GM12878 (cell line): ENCODE results near the gene SKIC8. TPM values are rescaled to one million over a fixed set of nuclear protein-coding genes. Genes with fewer than 3 reads are reported as not detected.

Source experiments
- ATAC-seq: fragments of 200-7000 bp; cut with Tn5 transposase; 3 replicates; pipeline ENCODE4 v1.9.1; 2020; ENCODE audit warnings: mild to moderate bottlenecking, moderate library complexity
- BruUV-seq: library from RNA; stranded (reverse); fragments of 400-500 nt; replicated peaks from 2 replicates; lab custom pipeline; 2021; lab: Mats Ljungman, UMichigan
- CTCF ChIA-PET: fragments of 300-600 bp; sonication (Branson Sonifier 250); formaldehyde crosslinking; extraction: SDS; loops from one replicate; lab custom pipeline; 2021; ENCODE audit warnings: inconsistent platforms; lab: Yijun Ruan, JAX
- POLR2A ChIA-PET: fragments of 350-600 bp; formaldehyde crosslinking; extraction: SDS; loops from one replicate; lab custom pipeline; 2021; ENCODE audit warnings: inconsistent platforms; lab: Charles Lee
- RAD21 ChIA-PET: fragments of 300-600 bp; sonication (Branson Sonifier 250); formaldehyde crosslinking; loops from one replicate; lab custom pipeline; 2023; ENCODE audit warnings: antibody characterized with exemption; ENCODE audit not compliant: unreplicated experiment; lab: Charles Lee
- SMC1A ChIA-PET: fragments of 300-600 bp; sonication (Branson Sonifier 250); formaldehyde crosslinking; loops from one replicate; lab custom pipeline; 2023; ENCODE audit not compliant: unreplicated experiment, uncharacterized antibody; lab: Charles Lee
- DNase-seq: peaks from one replicate; pipeline ENCODE4 v3.0.0-alpha.2; 2011; ENCODE audit warnings: low read depth, low spot score
- FAIRE-seq: peaks from 3 replicates; lab custom pipeline; 2011; peaks lifted over from hg19 to GRCh38; lab: Jason Lieb, UNC
- H2AFZ ChIP-seq: 2 replicates; pipeline ENCODE4 v1.6.0; 2011; ENCODE audit warnings: low read depth, low read length, control low read depth; ENCODE audit not compliant: control insufficient read depth
- H3K27ac ChIP-seq: 2 replicates; pipeline ENCODE4 v1.5.1; 2011; ENCODE audit warnings: control low read depth; ENCODE audit not compliant: control insufficient read depth, insufficient read depth
- H3K27me3 ChIP-seq, 2 experiments: replicated peaks in 1 of 2; 2 replicates each; pipeline versions ENCODE4 v1.6.0 to v1.6.1; 2011; ENCODE audit warnings: low read length in 1 of 2; ENCODE audit not compliant: control insufficient read depth in 2 of 2, insufficient read depth in 2 of 2
- H3K36me3 ChIP-seq, 2 experiments: 2 replicates each; pipeline ENCODE4 v1.5.1; 2011; ENCODE audit warnings: low read length in 1 of 2; ENCODE audit not compliant: control insufficient read depth in 2 of 2, insufficient read depth in 2 of 2
- H3K4me1 ChIP-seq: 2 replicates; pipeline ENCODE4 v1.6.1; 2011; ENCODE audit warnings: mild to moderate bottlenecking, low read length, moderate library complexity, mixed read lengths; ENCODE audit not compliant: control insufficient read depth, insufficient read depth
- H3K4me2 ChIP-seq: 2 replicates; pipeline ENCODE4 v1.6.0; 2011; ENCODE audit warnings: control low read depth; ENCODE audit not compliant: control insufficient read depth, insufficient read depth
- H3K4me3 ChIP-seq: fragments of 200-600 bp; sonication (generic); 2 replicates; pipeline ENCODE4 v1.5.1; 2016
- H3K79me2 ChIP-seq: 2 replicates; pipeline ENCODE4 v1.6.0; 2011; ENCODE audit warnings: low read length; ENCODE audit not compliant: control insufficient read depth, insufficient read depth
- H3K9ac ChIP-seq: 2 replicates; pipeline ENCODE4 v1.8.0; 2011; ENCODE audit warnings: low read length, control low read depth, mixed read lengths; ENCODE audit not compliant: control insufficient read depth, insufficient read depth
- H3K9me3 ChIP-seq: replicated peaks from 3 replicates; pipeline ENCODE4 v1.5.1; 2011; ENCODE audit warnings: mild to moderate bottlenecking, low read length; ENCODE audit not compliant: control insufficient read depth, insufficient read depth
- H4K20me1 ChIP-seq: 2 replicates; pipeline ENCODE4 v1.6.0; 2011; ENCODE audit not compliant: control insufficient read depth, insufficient read depth
- CBX5 ChIP-seq: sonication (generic); IDR thresholded peaks from 2 replicates; pipeline ENCODE4 v1.6.1; 2016; ENCODE audit warnings: low read depth, moderate library complexity, mild to moderate bottlenecking, inconsistent platforms
- EED ChIP-seq: sonication (generic); IDR thresholded peaks from 2 replicates; pipeline ENCODE4 v1.6.1; 2016; ENCODE audit warnings: antibody characterized with exemption, low read depth
- JUNB ChIP-seq: IDR thresholded peaks from 2 replicates; pipeline ENCODE4 v1.6.1; 2016; ENCODE audit warnings: antibody characterized with exemption, mild to moderate bottlenecking
- LARP7 ChIP-seq: fragments of 450-650 bp; IDR thresholded peaks from 2 replicates; pipeline ENCODE4 v1.6.1; 2017; ENCODE audit warnings: mild to moderate bottlenecking
- POU2F2 ChIP-seq: IDR thresholded peaks from 3 replicates; pipeline ENCODE4 v1.6.1; 2011; ENCODE audit warnings: low read depth, mild to moderate bottlenecking, low read length, borderline replicate concordance
- REST ChIP-seq: IDR thresholded peaks from 2 replicates; pipeline ENCODE4 v1.6.1; 2012; ENCODE audit warnings: mild to moderate bottlenecking, low read depth, low read length
- STAT1 ChIP-seq: fragments of 450-650 bp; conservative IDR thresholded peaks from 2 replicates; pipeline ENCODE4 v1.6.1; 2014; ENCODE audit warnings: antibody characterized with exemption, mild to moderate bottlenecking
- WGBS: methylation state at CpG from one replicate; pipeline ENCODE4 v1.1.6; 2016; ENCODE audit warnings: low lambda C conversion rate; ENCODE audit not compliant: insufficient replicate concordance, insufficient coverage; ENCODE audit errors: missing lambda C conversion rate; 5-methylcytosine and 5-hydroxymethylcytosine counted together
- in situ Hi-C: fragments of 300-500 bp; cut with MboI; formaldehyde crosslinking; loops from 9 replicates; pipeline ENCODE4 v1.14.3; 2018; ENCODE audit warnings: mixed read lengths
- intact Hi-C: fragments of 100-400 bp; cut with micrococcal nuclease; formaldehyde crosslinking; loops from one replicate; pipeline ENCODE4 v1.14.2; 2022; ENCODE audit not compliant: unreplicated experiment
- polyA plus RNA-seq, 11 experiments: library from polyadenylated mRNA; depleted of rRNA in 4 of 11; unstranded in 6 of 11; stranded (reverse) in 5 of 11; fragments of >200 nt; fragmentation: Nextera tagmentation in 4 of 11; fragmentation: Illumina TruSeq in 1 of 11; extraction: Ambion mirVana in 4 of 11; extraction: Trizol in 1 of 11; gene quantifications; 1 replicate in 1 of 11; 2 replicates in 10 of 11; pipeline versions ENCODE4 v1.2.1 to v1.2.3, GENCODE V29; 2011 to 2016; ENCODE audit warnings: inconsistent platforms in 2 of 11, missing spikeins in 2 of 11, low read depth in 1 of 11
- total RNA-seq, 4 experiments: library from RNA; depleted of rRNA in 3 of 4; stranded (reverse); fragments of >200 nt in 3 of 4; fragmentation: Illumina TruSeq in 1 of 4; extraction: Trizol in 1 of 4; gene quantifications; 2 replicates each; pipeline versions ENCODE4 v1.2.1 to v1.2.3, GENCODE V29; 2013 to 2021

SKIC8 gene
- total and polyA plus RNA-seq, 10 of the 15 experiments (the other 5 are each of a cell fraction or from before 2014, with no cell fraction given): 57.0 to 288 (median 128) TPM

GRCh38 chr15:78341057-78341987 is 41.9 kb upstream of the SKIC8 start:
- no peaks in the 10 kb centered on the region for H3K36me3 ChIP-seq
- BruUV-seq: no TSS peak
- H3K27me3 ChIP-seq: peaks cover 11 to 14% of the 10 kb centered on the region in 2 experiments
- FAIRE-seq: no peak
- H3K27ac ChIP-seq: no peak overlapping the region
- H3K9me3 ChIP-seq: no peaks in the 10 kb centered on the region
- no peak overlapping the region for H3K9ac ChIP-seq
- H3K79me2 ChIP-seq: no peaks in the 10 kb centered on the region
- intact Hi-C loops: no loop called here
- ChIA-PET CTCF (no interaction called here), SMC1A (no interaction called here), POLR2A (no interaction called here), RAD21 (no interaction called here)
- in situ Hi-C loops: no loop called here
- H3K4me3 ChIP-seq: no peak overlapping the region
- H3K4me2 ChIP-seq: no peak overlapping the region
- no peak overlapping the region for H2AFZ ChIP-seq
- no peaks in the 10 kb centered on the region for H3K4me1 ChIP-seq
- no peaks in the 10 kb centered on the region for H4K20me1 ChIP-seq
- DNase-seq: no peak
- ATAC-seq: no peak
- WGBS: 24% methylated on average over 50 of the region's 53 CpGs
- TF ChIP-seq CBX5: no peak

GRCh38 chr15:78340231-78341056 is 41.0 kb upstream of the SKIC8 start, which contains the start of gene CRABP1:
Gene CRABP1 (plus strand): TSS chr15:78340353. CDS start chr15:78340429, 76 bp downstream.
- H3K4me1 ChIP-seq: no peaks in the 10 kb centered on the region
- no peaks in the 10 kb centered on the region for H3K36me3 ChIP-seq
- H3K4me2 ChIP-seq: no peak within 1 kb of the TSS
- H3K9ac ChIP-seq: no peak within 1 kb of the TSS
- H3K79me2 ChIP-seq: no peaks in the 10 kb centered on the region
- in situ Hi-C loops: no loop called here
- ChIA-PET SMC1A (no interaction called here), POLR2A (no interaction called here), RAD21 (no interaction called here), CTCF (no interaction called here)
- intact Hi-C loops: no loop called here
- WGBS: 25% methylated on average over 67 of the region's 67 CpGs
- no peak within 1 kb of the TSS for H3K4me3 ChIP-seq
- peaks cover 11 to 16% of the 10 kb centered on the region in 2 experiments for H3K27me3 ChIP-seq
- FAIRE-seq (no peak), ATAC-seq (no peak), DNase-seq (no peak)
- no peaks in the 10 kb centered on the region for H3K9me3 ChIP-seq
- H2AFZ ChIP-seq: no peak within 1 kb of the TSS
- BruUV-seq: no TSS peak
- no peak within 1 kb of the TSS for H3K27ac ChIP-seq
- no peaks in the 10 kb centered on the region for H4K20me1 ChIP-seq
- TF ChIP-seq STAT1 (no peak), POU2F2 (no peak), REST (no peak), EED (no peak), LARP7 (no peak), JUNB (no peak)
